Measurements from ENCODE around the gene TMEM123.

TMEM123 gene

DNA sequence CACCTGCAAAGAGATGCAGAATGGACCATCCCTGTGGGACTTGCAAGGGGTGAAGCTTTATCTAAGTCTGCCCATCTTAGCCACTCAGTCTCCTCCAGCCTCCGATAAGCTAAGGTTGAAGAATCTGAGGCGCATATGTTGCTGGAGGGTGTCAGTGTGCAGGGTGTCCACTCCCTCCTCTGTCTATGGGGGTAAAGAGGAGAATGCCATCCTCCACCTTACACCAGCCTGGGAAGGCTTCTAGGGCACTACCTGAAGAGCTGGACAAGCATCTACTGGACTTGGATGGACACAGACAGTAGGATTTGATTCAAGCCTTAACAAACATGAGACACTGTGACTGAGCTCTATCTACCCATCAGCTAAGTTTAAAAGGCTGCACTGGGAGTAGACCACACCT is 46.5 kb downstream of the TMEM123 start:
- no peak overlapping the region for H3K27ac ChIP-seq (ENCODE audit: low read length)
- no peak for TF ChIP-seq EZH2 (IDR thresholded peaks at IDR 0.05; ENCODE audit: borderline replicate concordance, low read depth, low read length, severe bottlenecking)
- TF ChIP-seq, protein P1, sequence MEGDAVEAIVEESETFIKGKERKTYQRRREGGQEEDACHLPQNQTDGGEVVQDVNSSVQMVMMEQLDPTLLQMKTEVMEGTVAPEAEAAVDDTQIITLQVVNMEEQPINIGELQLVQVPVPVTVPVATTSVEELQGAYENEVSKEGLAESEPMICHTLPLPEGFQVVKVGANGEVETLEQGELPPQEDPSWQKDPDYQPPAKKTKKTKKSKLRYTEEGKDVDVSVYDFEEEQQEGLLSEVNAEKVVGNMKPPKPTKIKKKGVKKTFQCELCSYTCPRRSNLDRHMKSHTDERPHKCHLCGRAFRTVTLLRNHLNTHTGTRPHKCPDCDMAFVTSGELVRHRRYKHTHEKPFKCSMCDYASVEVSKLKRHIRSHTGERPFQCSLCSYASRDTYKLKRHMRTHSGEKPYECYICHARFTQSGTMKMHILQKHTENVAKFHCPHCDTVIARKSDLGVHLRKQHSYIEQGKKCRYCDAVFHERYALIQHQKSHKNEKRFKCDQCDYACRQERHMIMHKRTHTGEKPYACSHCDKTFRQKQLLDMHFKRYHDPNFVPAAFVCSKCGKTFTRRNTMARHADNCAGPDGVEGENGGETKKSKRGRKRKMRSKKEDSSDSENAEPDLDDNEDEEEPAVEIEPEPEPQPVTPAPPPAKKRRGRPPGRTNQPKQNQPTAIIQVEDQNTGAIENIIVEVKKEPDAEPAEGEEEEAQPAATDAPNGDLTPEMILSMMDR (IDR thresholded peaks at IDR 0.05; ENCODE audit: borderline replicate concordance, extremely low read depth, low read length, poor library complexity, severe bottlenecking): no peak

GRCh38 chr11:102405501-102405900 is 47.1 kb downstream of the TMEM123 start:
- Histone ChIP-seq H4K20me1 (ENCODE audit: insufficient read depth, low read length) (peaks cover 38% of the 10 kb centered on the region), H3K4me1 (ENCODE audit: insufficient read depth, low read length) (no peaks in the 10 kb centered on the region), H3K4me3 (ENCODE audit: low read depth in 1 of 2, low read length in 2 of 2) (no peak overlapping the region), H3K27me3 (ENCODE audit: insufficient read depth, low read length, poor library complexity) (no peaks in the 10 kb centered on the region), H2AFZ (ENCODE audit: low read depth, low read length) (no peak overlapping the region), H3K9ac (ENCODE audit: low read depth, low read length) (no peak overlapping the region), H3K27ac (ENCODE audit: low read length) (no peak overlapping the region), H3K36me3 (ENCODE audit: insufficient read depth, low read length) (peaks cover 38% of the 10 kb centered on the region), H3K79me2 (ENCODE audit: insufficient read depth, low read length) (peaks cover 60% of the 10 kb centered on the region), H3K9me3 (ENCODE audit: insufficient read depth, low read length, severe bottlenecking) (no peaks in the 10 kb centered on the region), H3K4me2 (ENCODE audit: insufficient read depth, low read length) (no peak overlapping the region)
- no peak for TF ChIP-seq EZH2 (IDR thresholded peaks at IDR 0.05; ENCODE audit: borderline replicate concordance, low read depth, low read length, severe bottlenecking)
- TF ChIP-seq, protein P1 (IDR thresholded peaks at IDR 0.05; ENCODE audit: borderline replicate concordance, extremely low read depth, low read length, poor library complexity, severe bottlenecking): no peak
- DNase-seq: no peak
- ATAC-seq (ENCODE audit: insufficient read depth, low read depth): no peak

More for the DNA sequence above, 46.5 kb downstream of the TMEM123 start:
- Histone ChIP-seq H4K20me1 (ENCODE audit: insufficient read depth, low read length) (peaks cover 43% of the 10 kb centered on the region), H3K79me2 (ENCODE audit: insufficient read depth, low read length) (peaks cover 65% of the 10 kb centered on the region), H3K9me3 (ENCODE audit: insufficient read depth, low read length, severe bottlenecking) (no peaks in the 10 kb centered on the region), H3K36me3 (ENCODE audit: insufficient read depth, low read length) (peaks cover 34% of the 10 kb centered on the region), H2AFZ (ENCODE audit: low read depth, low read length) (no peak overlapping the region), H3K4me1 (ENCODE audit: insufficient read depth, low read length) (no peaks in the 10 kb centered on the region), H3K4me2 (ENCODE audit: insufficient read depth, low read length) (no peak overlapping the region), H3K27me3 (ENCODE audit: insufficient read depth, low read length, poor library complexity) (no peaks in the 10 kb centered on the region), H3K9ac (ENCODE audit: low read depth, low read length) (no peak overlapping the region), H3K4me3 (ENCODE audit: low read depth in 1 of 2, low read length in 2 of 2) (no peak overlapping the region)
- ATAC-seq (ENCODE audit: insufficient read depth, low read depth) (no peak), DNase-seq (no peak)

- Histone ChIP-seq H3K79me2 (ENCODE audit: insufficient read depth, low read length) (peaks cover 33% of the 10 kb centered on the region), H3K36me3 (ENCODE audit: insufficient read depth, low read length) (peaks cover 56% of the 10 kb centered on the region), H3K27ac (ENCODE audit: low read length) (no peak overlapping the region), H3K9me3 (ENCODE audit: insufficient read depth, low read length, severe bottlenecking) (no peaks in the 10 kb centered on the region), H4K20me1 (ENCODE audit: insufficient read depth, low read length) (peaks cover 25% of the 10 kb centered on the region), H3K27me3 (ENCODE audit: insufficient read depth, low read length, poor library complexity) (no peaks in the 10 kb centered on the region), H3K4me2 (ENCODE audit: insufficient read depth, low read length) (no peak overlapping the region), H2AFZ (ENCODE audit: low read depth, low read length) (no peak overlapping the region), H3K9ac (ENCODE audit: low read depth, low read length) (no peak overlapping the region), H3K4me3 (ENCODE audit: low read depth in 1 of 2, low read length in 2 of 2) (no peak overlapping the region), H3K4me1 (ENCODE audit: insufficient read depth, low read length) (no peaks in the 10 kb centered on the region)
- ATAC-seq (ENCODE audit: insufficient read depth, low read depth) (no peak), DNase-seq (no peak)
- TF ChIP-seq, protein P1 (IDR thresholded peaks at IDR 0.05; ENCODE audit: borderline replicate concordance, extremely low read depth, low read length, poor library complexity, severe bottlenecking): no peak
- no peak for TF ChIP-seq EZH2 (IDR thresholded peaks at IDR 0.05; ENCODE audit: borderline replicate concordance, low read depth, low read length, severe bottlenecking)
These were observed 50.0 kb downstream of the TMEM123 start for GRCh38 chr11:102402548-102402947.

GRCh38 chr11:102401905-102402304 is 50.7 kb downstream of the TMEM123 start:
- TF ChIP-seq EZH2 (IDR thresholded peaks at IDR 0.05; ENCODE audit: borderline replicate concordance, low read depth, low read length, severe bottlenecking): no peak
- TF ChIP-seq, protein P1 (IDR thresholded peaks at IDR 0.05; ENCODE audit: borderline replicate concordance, extremely low read depth, low read length, poor library complexity, severe bottlenecking): no peak
- DNase-seq (no peak), ATAC-seq (ENCODE audit: insufficient read depth, low read depth) (no peak)
- Histone ChIP-seq H3K27me3 (ENCODE audit: insufficient read depth, low read length, poor library complexity) (no peaks in the 10 kb centered on the region), H3K9ac (ENCODE audit: low read depth, low read length) (no peak overlapping the region), H4K20me1 (ENCODE audit: insufficient read depth, low read length) (peaks cover 20% of the 10 kb centered on the region), H3K79me2 (ENCODE audit: insufficient read depth, low read length) (peaks cover 26% of the 10 kb centered on the region), H3K36me3 (ENCODE audit: insufficient read depth, low read length) (peaks cover 62% of the 10 kb centered on the region), H3K9me3 (ENCODE audit: insufficient read depth, low read length, severe bottlenecking) (no peaks in the 10 kb centered on the region), H2AFZ (ENCODE audit: low read depth, low read length) (no peak overlapping the region), H3K4me3 (ENCODE audit: low read depth in 1 of 2, low read length in 2 of 2) (no peak overlapping the region), H3K4me2 (ENCODE audit: insufficient read depth, low read length) (no peak overlapping the region), H3K4me1 (ENCODE audit: insufficient read depth, low read length) (no peaks in the 10 kb centered on the region), H3K27ac (ENCODE audit: low read length) (no peak overlapping the region)

Measured in DND-41 (cell line).